ENCODE data around the gene TMEM52. TPM values are rescaled to one million over a fixed set of nuclear protein-coding genes. Genes with fewer than 3 reads are reported as not detected.

Gene TMEM52
- total RNA-seq, 2 experiments from 2014 or later: 1.7 to 2.5 TPM

DNA sequence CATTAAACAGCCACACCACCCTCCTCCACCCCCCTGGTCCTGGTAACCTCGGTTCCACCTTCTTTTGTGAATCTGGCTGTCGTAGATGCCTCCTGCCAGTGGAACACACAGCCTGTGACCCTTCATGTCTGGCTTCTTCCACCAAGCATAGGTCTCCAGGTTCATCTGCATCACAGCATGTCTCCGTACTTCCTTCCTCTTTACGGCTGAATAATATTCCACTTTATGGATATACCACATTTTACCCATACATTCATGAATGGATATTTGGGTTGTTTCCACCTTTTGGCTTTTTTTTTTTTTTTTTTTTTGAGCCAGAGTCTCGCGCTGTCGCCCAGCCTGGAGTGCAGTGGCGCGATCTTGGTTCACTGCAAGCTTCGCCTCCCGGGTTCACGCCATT is 15.9 kb downstream of the TMEM52 start:
- Histone ChIP-seq H3K36me3 (ENCODE audit: insufficient read depth, low read length) (no peaks in the 10 kb centered on the region), H2AFZ (ENCODE audit: low read length) (no peak overlapping the region), H4K20me1 (ENCODE audit: insufficient read depth, low read length) (no peaks in the 10 kb centered on the region), H3K9me3 (ENCODE audit: low read length) (no peaks in the 10 kb centered on the region), H3K4me2 (ENCODE audit: low read length) (no peak overlapping the region), H3K27ac (ENCODE audit: low read depth, low read length, poor library complexity, severe bottlenecking) (no peak overlapping the region), H3K79me2 (ENCODE audit: insufficient read depth, low read depth, low read length) (no peaks in the 10 kb centered on the region), H3K4me3 (ENCODE audit: low read depth, low read length, poor library complexity, severe bottlenecking) (no peak overlapping the region), H3K9me2 (ENCODE audit: insufficient read depth, low read length) (no peaks in the 10 kb centered on the region), H3K4me1 (ENCODE audit: insufficient read depth, low read length, poor library complexity, severe bottlenecking) (peaks cover 54% of the 10 kb centered on the region)
- CTCF ChIA-PET (ENCODE audit: unreplicated experiment): no interaction called here
- no TSS peak for BruUV-seq (replicated peaks)
- POLR2A ChIA-PET: no interaction called here
- intact Hi-C loops (cut with micrococcal nuclease; ENCODE audit: unreplicated experiment): no loop called here
- DNase-seq (ENCODE audit: low spot score): no peak
- no peak for TF ChIP-seq EZH2phosphoT487 (IDR thresholded peaks at IDR 0.05; ENCODE audit: borderline replicate concordance, low read depth, low read length)

DNA sequence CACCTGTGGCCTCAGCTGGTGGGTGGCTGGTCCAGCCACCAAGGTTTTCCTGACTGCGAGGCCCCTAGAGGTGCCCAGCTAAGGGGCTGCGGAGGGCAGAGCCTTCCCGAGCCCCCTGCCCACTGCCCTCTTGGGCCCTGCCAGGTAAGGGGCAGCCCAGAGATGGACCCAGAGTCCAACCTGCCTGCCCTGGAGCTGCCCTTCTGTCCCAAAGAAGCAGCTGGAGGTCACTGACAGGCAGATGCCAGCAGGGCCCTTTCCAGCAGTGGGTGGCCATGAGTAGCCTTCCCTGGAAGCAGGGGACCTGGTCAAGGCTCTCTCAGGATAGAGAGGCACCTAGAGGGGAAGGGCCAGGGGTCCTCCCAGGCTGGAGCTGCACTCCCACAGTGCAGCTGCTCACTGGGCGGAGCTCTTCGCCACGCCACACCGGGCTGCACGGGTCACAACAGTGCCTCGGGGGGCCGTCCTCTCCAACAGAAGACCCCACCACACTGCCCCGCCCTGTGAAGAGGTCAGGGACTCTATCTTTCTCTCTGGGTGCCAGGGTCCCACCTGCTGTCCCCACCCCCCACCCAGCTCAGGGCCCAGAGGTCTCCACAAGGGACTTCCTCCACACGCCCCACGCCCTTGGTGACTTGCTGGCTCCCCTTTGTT is 17.3 kb downstream of the TMEM52 start:
- Histone ChIP-seq H3K4me2 (ENCODE audit: low read length) (no peak overlapping the region), H3K36me3 (ENCODE audit: insufficient read depth, low read length) (no peaks in the 10 kb centered on the region), H3K4me1 (ENCODE audit: insufficient read depth, low read length, poor library complexity, severe bottlenecking) (peaks cover 53% of the 10 kb centered on the region), H3K27ac (ENCODE audit: low read depth, low read length, poor library complexity, severe bottlenecking) (no peak overlapping the region), H4K20me1 (ENCODE audit: insufficient read depth, low read length) (no peaks in the 10 kb centered on the region), H3K4me3 (ENCODE audit: low read depth, low read length, poor library complexity, severe bottlenecking) (no peak overlapping the region), H3K79me2 (ENCODE audit: insufficient read depth, low read depth, low read length) (no peaks in the 10 kb centered on the region), H2AFZ (ENCODE audit: low read length) (no peak overlapping the region), H3K9me2 (ENCODE audit: insufficient read depth, low read length) (no peaks in the 10 kb centered on the region), H3K9me3 (ENCODE audit: low read length) (no peaks in the 10 kb centered on the region)
- TF ChIP-seq EZH2phosphoT487 (IDR thresholded peaks at IDR 0.05; ENCODE audit: borderline replicate concordance, low read depth, low read length): no peak
- TF ChIP-seq, protein P1, sequence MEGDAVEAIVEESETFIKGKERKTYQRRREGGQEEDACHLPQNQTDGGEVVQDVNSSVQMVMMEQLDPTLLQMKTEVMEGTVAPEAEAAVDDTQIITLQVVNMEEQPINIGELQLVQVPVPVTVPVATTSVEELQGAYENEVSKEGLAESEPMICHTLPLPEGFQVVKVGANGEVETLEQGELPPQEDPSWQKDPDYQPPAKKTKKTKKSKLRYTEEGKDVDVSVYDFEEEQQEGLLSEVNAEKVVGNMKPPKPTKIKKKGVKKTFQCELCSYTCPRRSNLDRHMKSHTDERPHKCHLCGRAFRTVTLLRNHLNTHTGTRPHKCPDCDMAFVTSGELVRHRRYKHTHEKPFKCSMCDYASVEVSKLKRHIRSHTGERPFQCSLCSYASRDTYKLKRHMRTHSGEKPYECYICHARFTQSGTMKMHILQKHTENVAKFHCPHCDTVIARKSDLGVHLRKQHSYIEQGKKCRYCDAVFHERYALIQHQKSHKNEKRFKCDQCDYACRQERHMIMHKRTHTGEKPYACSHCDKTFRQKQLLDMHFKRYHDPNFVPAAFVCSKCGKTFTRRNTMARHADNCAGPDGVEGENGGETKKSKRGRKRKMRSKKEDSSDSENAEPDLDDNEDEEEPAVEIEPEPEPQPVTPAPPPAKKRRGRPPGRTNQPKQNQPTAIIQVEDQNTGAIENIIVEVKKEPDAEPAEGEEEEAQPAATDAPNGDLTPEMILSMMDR (conservative IDR thresholded peaks at IDR 0.05; ENCODE audit: low read length): no peak
- ChIA-PET CTCF (ENCODE audit: unreplicated experiment) (interaction anchor here (0.6 kb wide), 1 partner anchor 952 kb away, joined by 3 read pairs; no protein-coding TSS in a partner anchor), POLR2A (interaction anchor here (0.6 kb wide), 1 partner anchor 41 kb away, joined by 5 read pairs; no protein-coding TSS in a partner anchor)
- intact Hi-C loops (cut with micrococcal nuclease; ENCODE audit: unreplicated experiment): no loop called here
- no TSS peak for BruUV-seq (replicated peaks)
- no peak for DNase-seq (ENCODE audit: low spot score)

DNA sequence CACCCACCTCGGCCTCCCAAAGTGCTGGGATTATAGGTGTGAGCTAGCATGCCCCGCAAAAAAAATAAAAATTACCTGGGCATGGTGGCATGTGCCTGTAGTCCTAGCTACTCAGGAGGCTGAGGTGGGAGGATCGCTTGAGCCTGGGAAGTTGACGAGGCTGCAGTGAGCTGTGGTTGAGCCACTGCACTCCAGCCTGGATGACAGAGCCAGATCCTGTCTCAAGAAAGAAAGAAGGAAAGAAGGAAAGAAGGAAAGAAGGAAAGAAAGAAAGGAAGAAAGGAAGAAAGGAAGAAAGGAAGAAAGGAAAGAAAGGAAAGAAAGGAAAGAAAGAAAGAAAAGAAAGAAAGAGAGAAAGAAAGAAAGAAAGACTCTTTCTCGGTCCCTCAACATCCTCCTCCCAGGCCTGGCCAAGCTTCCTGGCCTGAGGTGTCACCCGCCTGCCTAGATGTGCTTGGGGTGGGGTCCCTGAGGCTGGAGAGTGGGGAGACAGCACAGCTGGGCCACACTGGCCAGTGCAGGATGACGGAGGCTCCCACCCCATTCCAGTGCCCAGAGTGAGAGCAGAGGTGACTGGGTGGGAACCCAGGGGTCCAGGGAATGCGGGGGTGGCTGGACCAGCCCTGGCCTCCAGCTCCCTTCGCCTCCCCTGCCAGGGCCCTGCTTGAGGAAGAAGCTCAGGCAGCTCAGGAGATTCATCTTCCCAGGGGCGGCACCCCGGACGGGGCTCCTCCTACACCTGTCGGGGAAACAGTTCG is 18.0 kb downstream of the TMEM52 start:
- intact Hi-C loops (cut with micrococcal nuclease; ENCODE audit: unreplicated experiment): no loop called here

More for the DNA sequence above, 18.0 kb downstream of the TMEM52 start:
- H3K4me2 ChIP-seq (ENCODE audit: low read length): no peak overlapping the region
- peaks cover 53% of the 10 kb centered on the region for H3K4me1 ChIP-seq (ENCODE audit: insufficient read depth, low read length, poor library complexity, severe bottlenecking)
- no peak overlapping the region for H3K27ac ChIP-seq (ENCODE audit: low read depth, low read length, poor library complexity, severe bottlenecking)
- no peak overlapping the region for H3K4me3 ChIP-seq (ENCODE audit: low read depth, low read length, poor library complexity, severe bottlenecking)
- no peak for DNase-seq (ENCODE audit: low spot score)
- H3K36me3 ChIP-seq (ENCODE audit: insufficient read depth, low read length): no peaks in the 10 kb centered on the region
- no peaks in the 10 kb centered on the region for H3K9me3 ChIP-seq (ENCODE audit: low read length)
- ChIA-PET CTCF (ENCODE audit: unreplicated experiment) (interaction anchor here (0.6 kb wide), 1 partner anchor 952 kb away, joined by 3 read pairs; no protein-coding TSS in a partner anchor), POLR2A (interaction anchor here (0.5 to 0.6 kb wide), 3 partner anchors 8 to 40 kb away, joined by 3 to 5 read pairs (median 3); no protein-coding TSS in a partner anchor)
- H2AFZ ChIP-seq (ENCODE audit: low read length): no peak overlapping the region
- no peaks in the 10 kb centered on the region for H3K79me2 ChIP-seq (ENCODE audit: insufficient read depth, low read depth, low read length)
- BruUV-seq (replicated peaks): no TSS peak
- TF ChIP-seq EZH2phosphoT487 (IDR thresholded peaks at IDR 0.05; ENCODE audit: borderline replicate concordance, low read depth, low read length): no peak
- TF ChIP-seq, protein P1 (conservative IDR thresholded peaks at IDR 0.05; ENCODE audit: low read length): no peak
- no peaks in the 10 kb centered on the region for H3K9me2 ChIP-seq (ENCODE audit: insufficient read depth, low read length)
- no peaks in the 10 kb centered on the region for H4K20me1 ChIP-seq (ENCODE audit: insufficient read depth, low read length)
